Epidermal melanocyte (primary cell): Measurements from ENCODE around the gene RASGEF1B.
"Not testable (repeated sequence)": the region's sequence is repeated elsewhere in the genome, so short reads cannot be mapped to it uniquely, and the experiment has no call there.

ENCODE experiments used
- DNase-seq: peaks from one replicate; pipeline ENCODE4 v3.0.0; 2011; ENCODE audit warnings: low spot score; ENCODE audit not compliant: insufficient read length

RASGEF1B gene

GRCh38 chr4:81498551-81499099 is 26.9 kb upstream of the RASGEF1B start:
- DNase-seq, result no peak

GRCh38 chr4:81498046-81498445 is 26.3 kb upstream of the RASGEF1B start:
- no peak for DNase-seq

GRCh38 chr4:81495345-81495744 is 23.6 kb upstream of the RASGEF1B start:
- no peak for DNase-seq

- DNase-seq, result no peak
Observed at GRCh38 chr4:81494031-81494431, 22.3 kb upstream of the RASGEF1B start.

- no peak for DNase-seq
Observed at GRCh38 chr4:81492606-81493230, 21.0 kb upstream of the RASGEF1B start.

GRCh38 chr4:81491943-81492342 is 20.2 kb upstream of the RASGEF1B start:
- no peak for DNase-seq

- DNase-seq, result no peak
Observed at GRCh38 chr4:81490403-81491160, 18.9 kb upstream of the RASGEF1B start.

- no peak for DNase-seq
Observed at GRCh38 chr4:81486502-81486901, 14.8 kb upstream of the RASGEF1B start.

- DNase-seq, result no peak
Observed at GRCh38 chr4:81485310-81485980, 13.7 kb upstream of the RASGEF1B start.

GRCh38 chr4:81482326-81482725 is 10.6 kb upstream of the RASGEF1B start:
- no peak for DNase-seq

GRCh38 chr4:81481151-81481550 is 9.4 kb upstream of the RASGEF1B start:
- no peak for DNase-seq

GRCh38 chr4:81479573-81479972 is 7.9 kb upstream of the RASGEF1B start:
- DNase-seq, result not testable (repeated sequence)

GRCh38 chr4:81473331-81474265 is 1.9 kb upstream of the RASGEF1B start:
- not testable (repeated sequence) for DNase-seq

GRCh38 chr4:81472281-81473182 is 825 bp upstream of the RASGEF1B start:
- DNase-seq, result peak; percentile 43

- no peak for DNase-seq
Observed at GRCh38 chr4:81471298-81471587, 464 bp downstream of the RASGEF1B start.

GRCh38 chr4:81470456-81471297 is 1.0 kb downstream of the RASGEF1B start:
- no peak for DNase-seq

- no peak for DNase-seq
Observed at GRCh38 chr4:81469781-81470455, 1.8 kb downstream of the RASGEF1B start.

- no peak for DNase-seq
Observed at GRCh38 chr4:81468678-81469077, 3.0 kb downstream of the RASGEF1B start.

- no peak for DNase-seq
Observed at GRCh38 chr4:81467672-81467964, 4.1 kb downstream of the RASGEF1B start.
